Measurements from ENCODE around the gene SSH2. TPM values are rescaled to one million over a fixed set of nuclear protein-coding genes. Genes with fewer than 3 reads are reported as not detected.
"Not testable (repeated sequence)": the region's sequence is repeated elsewhere in the genome, so short reads cannot be mapped to it uniquely, and the experiment has no call there.

SSH2 gene
- total RNA-seq, 2 donors from 2014 or later = 28.1 to 28.2 TPM

DNA sequence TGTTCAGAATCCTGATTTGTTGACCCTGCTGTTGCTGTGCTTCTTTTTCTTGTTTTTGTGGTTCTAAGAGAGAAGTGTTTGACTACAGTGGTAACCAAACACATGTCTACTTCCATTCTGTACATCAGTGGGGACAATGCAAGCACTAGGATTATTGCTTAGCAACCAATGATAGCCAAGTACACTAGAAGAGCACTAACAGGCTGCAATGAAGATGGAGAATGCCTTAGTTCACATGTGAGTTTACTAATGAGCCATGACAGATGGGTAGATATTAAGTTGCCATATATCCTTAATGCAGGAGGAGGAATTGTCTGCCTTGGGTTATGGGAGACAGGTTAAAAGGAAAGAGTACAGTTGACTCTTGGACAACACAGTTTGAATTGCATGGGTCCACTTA is 19.7 kb upstream of the SSH2 start:
- TF ChIP-seq, protein P1, sequence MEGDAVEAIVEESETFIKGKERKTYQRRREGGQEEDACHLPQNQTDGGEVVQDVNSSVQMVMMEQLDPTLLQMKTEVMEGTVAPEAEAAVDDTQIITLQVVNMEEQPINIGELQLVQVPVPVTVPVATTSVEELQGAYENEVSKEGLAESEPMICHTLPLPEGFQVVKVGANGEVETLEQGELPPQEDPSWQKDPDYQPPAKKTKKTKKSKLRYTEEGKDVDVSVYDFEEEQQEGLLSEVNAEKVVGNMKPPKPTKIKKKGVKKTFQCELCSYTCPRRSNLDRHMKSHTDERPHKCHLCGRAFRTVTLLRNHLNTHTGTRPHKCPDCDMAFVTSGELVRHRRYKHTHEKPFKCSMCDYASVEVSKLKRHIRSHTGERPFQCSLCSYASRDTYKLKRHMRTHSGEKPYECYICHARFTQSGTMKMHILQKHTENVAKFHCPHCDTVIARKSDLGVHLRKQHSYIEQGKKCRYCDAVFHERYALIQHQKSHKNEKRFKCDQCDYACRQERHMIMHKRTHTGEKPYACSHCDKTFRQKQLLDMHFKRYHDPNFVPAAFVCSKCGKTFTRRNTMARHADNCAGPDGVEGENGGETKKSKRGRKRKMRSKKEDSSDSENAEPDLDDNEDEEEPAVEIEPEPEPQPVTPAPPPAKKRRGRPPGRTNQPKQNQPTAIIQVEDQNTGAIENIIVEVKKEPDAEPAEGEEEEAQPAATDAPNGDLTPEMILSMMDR (IDR thresholded peaks at IDR 0.05) = no peak
- no peaks in the 10 kb centered on the region for H3K36me3 ChIP-seq
- no peak overlapping the region for H3K9ac ChIP-seq (ENCODE audit: low read depth in 2 of 2, low read length in 2 of 2)
- no peak overlapping the region for H3K27ac ChIP-seq
- no peaks in the 10 kb centered on the region for H3K27me3 ChIP-seq
- no peaks in the 10 kb centered on the region for H3K4me1 ChIP-seq
- intact Hi-C loops (cut with DNase I) = no loop called here
- H3K9me3 ChIP-seq = no peaks in the 10 kb centered on the region
- DNase-seq = no peak
- no peak overlapping the region for H3K4me3 ChIP-seq

- no peaks in the 10 kb centered on the region for H3K4me1 ChIP-seq
- H3K9ac ChIP-seq (ENCODE audit: low read depth in 2 of 2, low read length in 2 of 2) = no peak overlapping the region
- no peak for DNase-seq
- H3K9me3 ChIP-seq = no peaks in the 10 kb centered on the region
- H3K4me3 ChIP-seq = no peak overlapping the region
- no peak overlapping the region for H3K27ac ChIP-seq
- intact Hi-C loops (cut with DNase I) = no loop called here
- H3K36me3 ChIP-seq = no peaks in the 10 kb centered on the region
- H3K27me3 ChIP-seq = no peaks in the 10 kb centered on the region
- TF ChIP-seq, protein P1 (IDR thresholded peaks at IDR 0.05) = no peak
Measured at GRCh38 chr17:29948448-29949215, 18.6 kb upstream of the SSH2 start.

DNA sequence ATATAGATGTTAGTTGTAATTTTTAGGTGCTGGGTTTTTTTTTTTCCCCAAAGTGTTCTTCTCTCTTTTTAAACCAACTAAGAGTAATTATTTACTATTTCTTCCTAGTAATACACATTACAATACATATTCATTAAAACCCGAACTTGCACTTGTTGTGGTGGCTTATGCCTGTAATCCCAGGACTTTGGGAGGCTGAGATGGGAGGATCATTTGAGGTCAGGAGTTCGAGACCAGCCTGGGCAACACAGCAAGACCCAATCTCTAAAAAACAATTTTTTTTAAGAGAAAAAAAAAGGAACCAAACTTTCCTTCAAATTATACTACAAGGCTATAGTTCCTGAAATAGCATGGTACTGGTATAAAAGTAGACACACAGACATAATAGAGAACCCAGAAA is 15.3 kb upstream of the SSH2 start:
- no peak for DNase-seq
- no peaks in the 10 kb centered on the region for H3K4me1 ChIP-seq
- intact Hi-C loops (cut with DNase I) = no loop called here
- no peaks in the 10 kb centered on the region for H3K36me3 ChIP-seq
- H3K9me3 ChIP-seq = no peaks in the 10 kb centered on the region
- TF ChIP-seq, protein P1 (IDR thresholded peaks at IDR 0.05) = no peak
- H3K27ac ChIP-seq = no peak overlapping the region
- no peak overlapping the region for H3K9ac ChIP-seq (ENCODE audit: low read depth in 2 of 2, low read length in 2 of 2)
- no peak overlapping the region for H3K4me3 ChIP-seq
- H3K27me3 ChIP-seq = no peaks in the 10 kb centered on the region

DNA sequence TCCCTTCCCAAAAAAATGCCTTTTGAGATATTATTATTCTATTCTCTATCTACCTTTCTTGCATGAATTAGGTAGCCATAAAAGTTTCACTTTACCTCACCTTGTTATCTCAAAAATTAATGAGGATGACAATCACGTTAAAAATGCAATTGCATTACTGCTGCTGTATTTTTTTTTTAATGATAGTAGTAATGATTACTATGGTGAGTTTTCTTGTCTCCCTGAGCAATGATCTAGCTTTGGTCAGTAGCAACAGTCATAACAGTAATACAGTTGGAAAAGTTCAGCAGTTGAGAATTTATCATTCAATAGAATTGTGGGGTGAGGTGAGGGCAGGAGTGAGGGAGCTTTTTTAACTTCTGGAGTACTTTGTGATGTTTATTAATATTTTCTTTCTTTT is 11.3 kb upstream of the SSH2 start, which contains the start of gene EFCAB5:
EFCAB5 (plus strand) TSS at position 301 of the 400 bp plus-strand sequence. CDS start 163 bp downstream, outside the sequence.
- intact Hi-C loops (cut with DNase I) = no loop called here
- Histone ChIP-seq H3K9me3 (no peaks in the 10 kb centered on the region), H3K4me1 (no peaks in the 10 kb centered on the region), H3K27ac (no peak within 1 kb of the TSS), H3K4me3 (no peak within 1 kb of the TSS), H3K27me3 (no peaks in the 10 kb centered on the region), H3K9ac (ENCODE audit: low read depth in 2 of 2, low read length in 2 of 2) (no peak within 1 kb of the TSS), H3K36me3 (no peaks in the 10 kb centered on the region)
- no peak for DNase-seq
- TF ChIP-seq, protein P1 (IDR thresholded peaks at IDR 0.05) = no peak

- DNase-seq = no peak
- intact Hi-C loops (cut with DNase I) = loop anchor here (10.0 kb wide), 1 partner anchor 158 kb away; no protein-coding TSS in a partner anchor
- Histone ChIP-seq H3K4me3 (no peak overlapping the region), H3K9ac (ENCODE audit: low read depth in 2 of 2, low read length in 2 of 2) (no peak overlapping the region), H3K9me3 (no peaks in the 10 kb centered on the region), H3K4me1 (no peaks in the 10 kb centered on the region), H3K27me3 (no peaks in the 10 kb centered on the region), H3K36me3 (no peaks in the 10 kb centered on the region), H3K27ac (no peak overlapping the region)
- TF ChIP-seq, protein P1 (IDR thresholded peaks at IDR 0.05) = no peak
Measured at GRCh38 chr17:29936724-29937123, 6.7 kb upstream of the SSH2 start.

GRCh38 chr17:29935909-29936308 is 5.9 kb upstream of the SSH2 start:
- not testable (repeated sequence) for H3K27ac ChIP-seq; H3K27me3 ChIP-seq; DNase-seq; H3K36me3 ChIP-seq; H3K4me3 ChIP-seq; H3K4me1 ChIP-seq; H3K9me3 ChIP-seq; H3K9ac ChIP-seq (ENCODE audit: low read depth in 2 of 2, low read length in 2 of 2)
- intact Hi-C loops (cut with DNase I) = loop anchor here (10.0 kb wide), 1 partner anchor 159 kb away; no protein-coding TSS in a partner anchor
